ENCODE data around the gene FOXK2.

The FOXK2 gene

GRCh38 chr17:82644148-82644547, 124.6 kb downstream of the FOXK2 start:
- no peak for DNase-seq (ENCODE audit: low read depth)

GRCh38 chr17:82645516-82645915, 126.0 kb downstream of the FOXK2 start:
- no peak for DNase-seq (ENCODE audit: low read depth)

- DNase-seq (ENCODE audit: low read depth), result no peak
These were observed 128.1 kb downstream of the FOXK2 start for GRCh38 chr17:82647593-82648164.

GRCh38 chr17:82648165-82648668, 128.7 kb downstream of the FOXK2 start, which contains the start of gene WDR45B:
TSS of gene WDR45B (minus strand) at chr17:82648444. CDS start at chr17:82648340, 104 bp downstream.
- DNase-seq (ENCODE audit: low read depth), result peak; percentile 87

- no peak for DNase-seq (ENCODE audit: low read depth)
These were observed 129.3 kb downstream of the FOXK2 start for GRCh38 chr17:82648742-82649331.

- no peak for DNase-seq (ENCODE audit: low read depth)
These were observed 130.1 kb downstream of the FOXK2 start for GRCh38 chr17:82649501-82650261.

- no peak for DNase-seq (ENCODE audit: low read depth)
These were observed 131.2 kb downstream of the FOXK2 start for GRCh38 chr17:82650723-82651122.

- no peak for DNase-seq (ENCODE audit: low read depth)
These were observed 134.4 kb downstream of the FOXK2 start for GRCh38 chr17:82653651-82654528.
